HFF-Myc (cell line): ENCODE measurements around the gene NEK4.

ENCODE experiments used
- DNase-seq: peaks from one replicate; pipeline ENCODE4 v3.0.0-alpha.2; 2011; ENCODE audit warnings: low read depth; ENCODE audit errors: extremely low read depth
- H3K4me3 ChIP-seq: replicated peaks from 2 replicates; pipeline ENCODE4 v1.5.1; 2011; ENCODE audit warnings: low read depth, mild to moderate bottlenecking, control low read depth, low read length
- CTCF ChIP-seq: IDR thresholded peaks from 2 replicates; pipeline ENCODE4 v1.5.1; 2012; ENCODE audit warnings: mild to moderate bottlenecking, low read depth, low read length, control low read depth; ENCODE audit errors: missing control alignments

Gene NEK4

DNA sequence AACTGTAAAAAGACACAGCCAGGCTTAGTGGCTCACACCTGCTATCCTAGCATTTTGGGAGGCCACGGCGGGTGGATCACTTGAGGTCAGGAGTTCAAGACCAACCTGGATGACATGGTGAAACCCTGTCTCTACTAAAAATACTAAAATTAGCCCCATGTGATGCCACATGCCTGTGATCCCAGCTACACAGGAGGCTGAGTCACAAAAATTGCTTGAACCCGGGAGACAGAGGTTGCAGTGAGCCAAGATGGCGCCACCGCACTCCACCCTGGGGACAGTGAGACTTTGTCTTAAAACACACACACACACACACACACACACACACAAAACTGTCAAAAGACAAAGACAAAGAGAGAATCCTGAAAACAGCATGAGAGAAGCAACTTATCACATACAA is 46.8 kb downstream of the NEK4 start:
- DNase-seq = no peak
- H3K4me3 ChIP-seq = no peak overlapping the region
- no peak for TF ChIP-seq CTCF

DNA sequence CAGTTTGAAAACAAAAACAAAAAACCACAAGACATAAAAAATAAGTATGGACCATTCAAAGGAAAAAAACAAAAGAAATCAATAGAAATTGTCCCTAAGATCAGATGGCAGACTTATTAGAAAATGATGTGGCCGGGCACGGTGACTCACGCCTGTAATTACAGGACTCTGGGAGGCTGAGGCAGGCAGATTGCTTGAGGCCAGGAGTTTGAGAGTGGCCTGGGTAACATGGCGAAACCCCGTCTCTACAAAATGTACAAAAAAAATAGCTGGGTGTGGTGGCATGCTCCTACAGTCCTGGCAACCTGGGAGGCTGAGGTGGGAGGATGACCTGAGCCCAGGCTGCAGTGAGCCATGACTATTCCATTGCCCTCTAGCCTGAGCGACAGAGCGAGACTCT is 48.2 kb downstream of the NEK4 start:
- DNase-seq = no peak
- no peak overlapping the region for H3K4me3 ChIP-seq
- no peak for TF ChIP-seq CTCF

DNA sequence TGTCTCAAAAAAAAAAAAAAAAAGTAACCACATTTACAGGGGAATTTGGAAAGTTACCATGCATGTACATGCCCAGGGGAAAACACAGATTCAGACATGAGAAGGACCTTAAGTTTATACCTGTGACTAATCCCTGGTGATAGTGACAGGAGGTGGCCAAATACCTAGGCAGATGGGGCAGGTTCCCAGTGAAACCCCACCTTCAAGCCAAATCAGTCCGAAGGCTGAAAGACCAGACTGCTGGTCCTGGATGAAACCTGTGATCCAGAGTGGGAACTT is 49.1 kb downstream of the NEK4 start:
- no peak for DNase-seq
- H3K4me3 ChIP-seq = no peak overlapping the region
- no peak for TF ChIP-seq CTCF

DNA sequence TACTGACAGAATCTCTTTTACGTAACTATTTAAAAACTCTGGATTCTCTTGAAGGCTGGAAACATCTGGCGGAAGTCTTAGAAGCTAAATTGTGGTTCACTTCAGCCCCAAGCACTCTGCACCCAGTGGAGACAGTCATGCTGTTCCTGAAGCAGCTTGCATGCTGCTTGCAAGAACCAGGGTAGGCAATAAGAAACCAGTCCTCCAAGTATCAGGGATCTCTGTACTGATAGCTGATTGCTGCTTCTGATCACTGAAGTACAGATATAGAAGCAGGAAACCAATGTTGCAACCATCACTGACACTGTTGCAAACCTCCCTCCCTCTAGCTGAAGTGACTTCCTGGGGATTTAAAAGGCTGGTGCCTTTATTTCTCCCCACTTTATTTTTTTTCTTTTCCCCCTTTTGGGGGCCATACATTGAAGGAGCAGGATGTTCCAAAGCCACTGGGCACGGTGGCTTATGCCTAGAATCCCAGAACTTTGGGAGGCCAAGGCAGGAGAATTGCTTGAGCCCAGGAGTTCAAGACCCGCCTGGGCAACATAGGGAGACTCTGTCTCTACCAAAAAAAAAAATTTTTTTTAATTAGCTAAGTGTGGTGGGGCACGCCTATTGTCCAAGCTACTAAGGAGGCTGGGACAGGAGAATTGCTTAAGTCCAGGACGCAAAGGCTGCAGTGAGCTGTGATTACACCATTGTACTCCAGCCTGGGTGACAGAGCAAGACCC is 49.6 kb downstream of the NEK4 start:
- no peak overlapping the region for H3K4me3 ChIP-seq
- DNase-seq = no peak
- no peak for TF ChIP-seq CTCF

DNA sequence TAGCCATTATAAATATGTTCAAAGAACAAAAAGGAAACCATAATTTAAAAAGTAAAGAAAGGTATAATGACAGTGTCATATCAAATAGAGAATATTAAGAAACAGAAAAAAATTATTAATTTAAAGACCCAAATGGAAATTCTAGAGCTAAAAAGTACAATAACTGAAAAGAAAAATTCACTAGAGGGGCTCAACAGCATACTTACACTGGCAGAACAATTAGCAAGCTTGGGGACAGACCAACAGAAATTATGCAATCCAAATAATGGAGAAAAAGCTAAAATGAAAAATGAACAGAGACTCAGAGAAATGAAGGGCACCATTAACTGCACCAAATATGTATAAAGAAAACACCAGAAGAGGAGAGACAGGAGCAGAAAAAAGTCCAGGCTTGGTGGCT is 51.1 kb downstream of the NEK4 start:
- DNase-seq = no peak
- H3K4me3 ChIP-seq = no peak overlapping the region
- no peak for TF ChIP-seq CTCF

DNA sequence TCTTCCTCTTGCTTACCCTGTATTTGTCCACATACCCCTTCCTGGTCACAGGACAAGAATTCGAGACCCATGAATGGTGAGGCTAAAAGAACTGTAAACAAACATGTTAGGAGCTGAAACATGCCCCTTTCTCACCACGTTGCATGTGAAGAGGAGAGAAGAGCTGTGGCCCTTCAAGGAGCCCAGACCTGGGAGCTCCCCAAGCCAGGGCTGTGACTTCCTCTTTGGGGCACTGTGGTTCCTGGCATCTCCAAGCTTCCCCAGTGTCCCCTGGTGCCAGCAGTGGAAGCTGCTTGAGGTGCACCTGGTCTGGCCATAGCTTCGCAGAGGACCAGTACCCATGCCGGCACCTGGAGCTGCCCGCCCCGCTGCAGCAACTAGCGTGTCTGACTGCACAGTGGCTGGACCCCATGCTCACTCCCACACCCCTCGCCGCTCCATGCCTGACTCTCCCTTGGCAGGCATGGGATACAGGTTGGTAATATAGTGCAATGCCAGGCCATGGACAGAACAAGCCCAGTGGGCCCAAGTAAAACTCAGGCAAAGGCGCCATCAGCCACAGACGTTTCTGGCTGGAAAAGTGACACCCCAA is 54.9 kb downstream of the NEK4 start:
- H3K4me3 ChIP-seq = no peak overlapping the region
- no peak for DNase-seq
- TF ChIP-seq CTCF = no peak
